Ramos (cell line): ENCODE measurements around the gene EPHB3.

Experiments used
- in situ Hi-C: fragments of 300-500 bp; cut with MboI; formaldehyde crosslinking; loops from one replicate; pipeline ENCODE4 v1.14.3; 2022; ENCODE audit warnings: low sequenced_read_pairs; ENCODE audit not compliant: unreplicated experiment

EPHB3 gene

GRCh38 chr3:184561061-184561912, at the start of gene EPHB3:
Gene EPHB3 (plus strand): TSS chr3:184561785. CDS start chr3:184562236, 451 bp downstream.
- in situ Hi-C loops, result no loop called here

GRCh38 chr3:184512621-184513020, 49.0 kb upstream of the EPHB3 start:
- in situ Hi-C loops, result no loop called here

GRCh38 chr3:184513276-184514170, 48.1 kb upstream of the EPHB3 start:
- in situ Hi-C loops, result no loop called here

GRCh38 chr3:184514171-184514490, 47.5 kb upstream of the EPHB3 start:
- in situ Hi-C loops, result no loop called here

- in situ Hi-C loops, result no loop called here
These were observed 37.6 kb upstream of the EPHB3 start for GRCh38 chr3:184523825-184524615.

GRCh38 chr3:184524981-184525336, 36.6 kb upstream of the EPHB3 start:
- in situ Hi-C loops, result no loop called here

- in situ Hi-C loops, result no loop called here
These were observed 36.1 kb upstream of the EPHB3 start for GRCh38 chr3:184525337-184526087.

DNA sequence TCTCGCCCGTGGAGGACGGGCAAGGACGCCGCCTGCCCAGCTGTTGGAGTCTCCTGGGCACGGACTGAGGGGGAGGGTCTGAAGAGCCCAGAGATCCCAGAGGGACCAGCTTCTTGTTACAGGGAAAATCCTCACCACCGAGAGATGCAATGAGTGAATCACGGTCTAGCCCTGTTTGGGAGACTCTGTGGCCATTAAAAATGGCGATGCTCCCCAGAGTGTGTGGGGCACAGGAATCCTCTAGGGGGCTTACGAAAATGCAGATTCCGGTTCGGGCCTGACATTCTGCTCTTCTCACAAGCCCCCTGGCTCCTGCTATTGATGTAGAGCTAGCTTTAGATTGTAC, 35.5 kb upstream of the EPHB3 start:
- in situ Hi-C loops, result no loop called here

DNA sequence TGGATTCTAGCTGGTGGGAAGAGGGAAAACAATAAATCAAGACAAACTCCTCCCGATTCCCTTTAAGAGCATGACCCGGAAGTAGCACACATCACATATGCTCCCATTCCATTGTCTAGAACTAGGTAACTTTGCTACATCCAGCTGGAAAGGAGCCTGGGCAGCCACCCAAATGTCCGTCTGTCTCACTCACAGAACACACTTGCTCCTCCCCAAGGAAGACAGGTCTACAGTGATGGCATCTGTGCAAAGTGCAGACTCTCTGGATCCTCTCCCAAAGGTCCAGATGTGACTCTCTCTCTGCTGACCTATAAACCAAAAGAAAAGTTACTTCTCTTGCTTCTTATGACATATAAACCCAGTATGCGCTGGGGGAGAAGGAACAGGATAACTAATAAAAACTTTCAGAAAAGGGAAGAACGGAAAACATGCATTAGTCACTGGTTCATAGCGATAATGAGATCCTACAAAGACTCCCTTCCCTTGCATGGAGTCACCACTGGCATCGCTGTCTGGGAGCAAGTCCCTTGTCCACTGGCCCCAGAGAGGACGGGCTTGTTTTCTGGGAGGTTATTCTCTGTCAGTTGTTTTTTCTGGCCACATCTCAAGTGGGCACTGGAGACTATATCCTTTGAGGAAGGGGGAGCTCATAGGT, 29.8 kb upstream of the EPHB3 start:
- in situ Hi-C loops, result no loop called here

- in situ Hi-C loops, result no loop called here
These were observed 28.4 kb upstream of the EPHB3 start for GRCh38 chr3:184532940-184533732.

DNA sequence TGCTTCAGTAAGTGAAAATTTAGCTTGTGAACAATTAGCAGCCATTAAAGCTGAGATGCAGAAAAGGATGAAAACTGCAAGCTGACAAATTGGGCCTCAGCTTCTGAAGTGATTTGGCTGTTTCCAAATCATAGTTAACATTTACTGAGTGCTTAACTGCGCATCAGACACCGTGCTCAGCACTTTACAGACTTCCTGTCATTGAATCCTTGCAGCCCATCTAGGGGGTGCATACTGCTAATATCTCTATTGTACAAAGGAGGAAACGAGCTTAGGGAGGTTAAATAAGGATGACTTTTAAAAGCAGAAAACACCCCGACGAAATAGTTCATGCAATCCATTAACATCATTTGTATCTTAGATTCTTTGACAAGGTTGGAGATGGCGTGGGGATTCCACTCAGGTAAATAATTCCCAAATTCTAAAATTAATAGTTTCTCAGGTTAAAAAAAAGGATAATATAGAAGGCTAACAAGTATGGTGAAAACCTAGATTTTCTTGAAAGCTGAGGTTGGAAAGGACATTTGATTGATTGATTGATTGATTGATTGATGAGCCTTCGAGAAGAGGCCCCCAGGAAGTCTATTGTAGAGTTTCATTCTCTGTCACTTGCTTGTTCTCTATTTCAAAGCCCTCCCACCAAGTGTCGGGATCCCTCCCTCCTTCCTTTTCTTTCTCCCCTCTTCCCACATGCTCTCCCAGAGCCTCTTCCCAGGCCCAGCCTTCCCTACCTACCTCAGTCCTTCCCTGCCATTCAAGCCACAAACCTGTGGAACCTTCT, 23.5 kb upstream of the EPHB3 start:
- in situ Hi-C loops, result no loop called here

GRCh38 chr3:184538666-184539431, 22.7 kb upstream of the EPHB3 start:
- in situ Hi-C loops, result no loop called here

DNA sequence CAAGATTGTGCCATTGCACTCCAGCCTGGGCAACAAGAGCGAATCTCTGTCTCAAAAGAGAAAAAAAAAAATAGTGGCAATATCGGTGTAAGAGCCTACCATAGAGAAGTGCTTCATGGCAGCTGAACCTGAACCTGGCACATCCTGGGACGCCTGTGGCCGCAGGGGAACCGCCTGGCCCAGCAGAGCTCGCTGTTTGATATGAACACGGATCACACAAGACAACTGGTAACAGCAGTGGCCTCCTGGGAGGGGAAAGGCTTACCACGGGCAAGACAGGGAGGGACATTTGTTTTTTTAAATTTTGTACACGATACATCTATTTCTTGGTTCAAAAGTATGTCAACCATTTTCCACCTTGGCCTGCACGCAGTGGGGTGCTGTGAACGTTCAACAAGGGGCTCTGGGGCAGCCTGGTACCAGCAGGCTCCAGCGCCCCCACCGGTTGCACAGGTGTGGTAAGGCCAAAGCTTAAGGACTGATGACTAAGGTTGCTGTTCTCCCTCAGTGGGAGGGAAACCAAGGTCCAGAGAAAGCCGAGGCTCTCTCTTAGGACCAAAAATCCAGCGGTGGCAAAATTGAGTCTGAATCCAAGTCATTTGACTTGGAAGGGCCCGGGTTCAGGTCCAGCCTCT, 21.7 kb upstream of the EPHB3 start:
- in situ Hi-C loops, result no loop called here

DNA sequence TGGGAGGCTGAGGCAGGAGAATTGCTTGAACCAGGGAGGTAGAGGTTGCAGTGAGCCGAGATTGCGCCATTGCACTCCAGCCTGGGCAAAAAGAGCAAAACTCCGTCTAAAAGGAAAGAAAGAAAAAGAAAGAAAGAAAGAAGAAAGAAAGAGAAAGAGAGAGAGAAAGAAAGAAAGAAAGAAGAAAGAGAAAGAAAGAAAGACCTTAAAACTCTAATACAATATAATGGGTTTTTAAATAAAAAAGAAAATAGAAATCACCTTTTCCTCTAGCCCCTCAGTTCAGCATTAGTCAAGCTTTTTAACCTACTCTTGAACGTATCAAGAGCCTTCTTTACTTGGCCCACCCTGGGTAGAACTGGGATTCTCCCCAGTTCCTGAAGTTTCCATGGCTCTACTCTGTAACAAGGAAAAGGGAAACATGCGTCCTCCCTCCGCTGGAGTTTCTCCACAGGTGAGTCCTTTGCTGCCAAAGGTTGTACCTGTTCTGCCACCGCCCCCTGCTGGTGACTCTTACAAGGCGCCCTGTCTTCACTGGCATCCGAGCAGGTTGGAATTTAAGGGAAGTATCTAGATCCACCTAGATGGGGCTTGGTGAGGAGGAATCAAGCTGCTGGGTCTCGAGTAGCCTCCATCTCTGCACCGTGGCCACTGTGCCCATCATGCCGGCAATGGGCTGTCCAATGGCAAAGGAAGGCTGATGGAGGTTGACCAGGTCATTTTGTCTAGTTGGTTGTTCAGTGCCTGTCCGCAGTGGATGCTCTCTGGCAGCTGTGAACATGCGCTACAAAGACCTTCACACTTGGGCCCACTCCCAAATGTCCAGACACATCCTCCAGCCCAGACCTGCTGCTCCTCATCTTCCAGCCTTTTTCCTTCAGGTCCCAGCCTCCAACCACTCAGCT, 20.6 kb upstream of the EPHB3 start:
- in situ Hi-C loops, result no loop called here

- in situ Hi-C loops, result no loop called here
These were observed 19.6 kb upstream of the EPHB3 start for GRCh38 chr3:184541886-184542562.
